GM19467 (cell line): ENCODE data around the gene TMEM115.

Source experiments
- ATAC-seq: cut with Tn5 transposase; IDR thresholded peaks from one replicate; pipeline ENCODE4 v1.9.1; 2021; ENCODE audit warnings: mild to moderate bottlenecking, moderate library complexity; ENCODE audit not compliant: unreplicated experiment

Gene TMEM115

DNA sequence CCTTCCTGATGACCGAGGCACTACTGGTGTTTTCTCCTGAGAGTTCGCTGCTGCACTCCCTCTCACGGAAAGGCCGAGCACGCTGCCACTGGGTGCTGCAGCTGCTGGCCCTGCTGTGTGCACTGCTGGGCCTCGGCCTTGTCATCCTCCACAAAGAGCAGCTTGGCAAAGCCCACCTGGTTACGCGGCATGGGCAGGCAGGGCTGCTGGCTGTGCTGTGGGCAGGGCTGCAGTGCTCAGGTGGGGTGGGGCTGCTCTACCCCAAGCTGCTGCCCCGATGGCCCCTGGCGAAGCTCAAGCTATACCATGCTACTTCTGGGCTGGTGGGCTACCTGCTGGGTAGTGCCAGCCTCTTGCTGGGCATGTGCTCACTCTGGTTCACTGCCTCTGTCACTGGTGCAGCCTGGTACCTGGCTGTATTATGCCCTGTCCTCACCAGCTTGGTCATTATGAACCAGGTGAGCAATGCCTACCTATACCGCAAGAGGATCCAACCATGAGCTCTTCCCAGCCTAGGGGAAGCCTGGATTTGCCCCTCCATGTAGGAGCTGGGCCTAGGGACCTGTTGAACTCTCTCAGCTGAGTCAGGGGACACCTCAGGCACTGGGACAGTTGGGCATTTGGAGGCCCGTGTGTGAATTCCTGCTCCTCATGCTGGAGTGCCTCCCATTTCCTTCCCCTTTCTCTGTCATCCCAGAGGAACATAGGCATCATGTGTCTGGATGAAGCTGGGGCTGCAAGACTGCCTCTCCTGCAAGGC is 5.9 kb downstream of the TMEM115 start:
- no peak for ATAC-seq

DNA sequence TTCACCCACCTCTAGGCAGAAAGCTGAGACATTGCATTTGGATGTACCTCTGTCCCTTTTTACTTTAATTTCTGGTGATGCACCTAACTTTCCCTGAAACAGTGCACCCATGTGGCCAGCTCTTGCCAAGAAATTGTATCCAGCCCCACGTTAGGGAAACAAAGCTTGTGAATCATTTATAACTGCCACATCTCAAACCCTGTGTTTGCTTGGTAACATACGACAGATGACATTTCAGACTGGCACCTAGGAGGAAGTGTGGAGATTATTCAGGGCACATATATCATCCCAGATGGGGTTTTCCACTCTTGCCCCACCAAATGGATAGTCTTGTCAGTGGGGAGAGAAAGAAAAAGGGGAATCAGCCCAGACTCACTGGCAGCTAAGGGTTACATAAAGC is 6.5 kb downstream of the TMEM115 start:
- no peak for ATAC-seq

DNA sequence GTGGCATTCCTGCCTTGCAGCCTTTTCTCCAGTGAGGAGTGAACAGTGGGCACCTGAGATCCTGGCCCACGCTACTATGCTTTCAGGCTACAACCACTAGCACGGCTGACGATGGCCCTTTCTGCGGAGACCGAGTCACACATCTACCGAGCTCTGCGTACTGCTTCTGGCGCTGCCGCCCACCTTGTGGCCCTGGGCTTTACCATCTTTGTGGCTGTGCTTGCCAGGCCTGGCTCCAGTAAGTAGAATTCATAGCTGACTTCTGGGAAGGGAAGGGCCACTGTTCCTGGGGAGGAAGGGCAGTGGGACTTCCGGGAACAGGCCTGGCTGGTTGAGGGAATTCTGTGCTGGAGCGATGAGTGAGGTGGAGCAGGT is 8.0 kb downstream of the TMEM115 start:
- no peak for ATAC-seq

- ATAC-seq: peak; percentile 79
Observed at GRCh38 chr3:50350527-50351322, 8.6 kb downstream of the TMEM115 start, which contains the start of the genes CYB561D2 and NPRL2. Gene CYB561D2 (plus strand): TSS chr3:50350862. CDS start chr3:50351434, 572 bp downstream. Gene NPRL2 (minus strand): TSS chr3:50350775. CDS start chr3:50350652, 123 bp downstream.

- ATAC-seq: no peak
Observed at GRCh38 chr3:50350213-50350526, 9.2 kb downstream of the TMEM115 start.

- ATAC-seq: no peak
Observed at GRCh38 chr3:50347187-50347813, 12.0 kb downstream of the TMEM115 start.

DNA sequence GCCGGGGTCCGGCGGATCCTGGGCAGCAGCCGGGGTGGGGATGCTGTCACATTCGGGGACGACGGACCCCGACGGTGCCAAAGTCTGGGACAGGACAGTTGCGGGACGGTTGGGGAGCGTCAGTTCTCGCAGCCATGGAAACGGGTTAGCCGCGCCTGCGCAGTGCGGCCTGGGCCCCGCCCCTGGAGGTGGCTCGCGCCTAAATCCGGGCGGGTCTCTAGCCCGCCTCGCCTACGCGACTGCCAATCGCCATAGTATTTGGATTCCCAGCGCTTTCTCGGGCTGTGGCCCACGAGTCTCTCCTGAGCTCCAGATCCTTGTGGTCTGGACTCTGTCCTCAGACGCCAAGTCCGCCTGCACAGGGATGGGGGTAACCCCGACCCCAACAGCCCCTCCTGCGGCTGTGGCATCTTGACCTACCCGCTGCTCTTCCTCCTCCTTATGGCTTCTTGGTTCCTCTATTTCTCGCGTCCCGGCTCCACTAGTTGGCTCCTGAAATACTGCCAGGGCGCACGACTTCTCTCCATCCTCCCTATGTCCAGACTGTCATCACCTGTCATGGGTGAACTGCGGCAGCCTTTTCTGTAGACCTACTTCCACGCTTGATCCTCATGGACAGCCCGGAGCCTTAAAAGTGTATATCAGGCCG is 13.6 kb downstream of the TMEM115 start, which contains the start of gene ZMYND10:
ZMYND10 (minus strand) TSS at position 147 of the 649 bp plus-strand sequence. CDS start 153 bp downstream, outside the sequence.
- no peak for ATAC-seq

DNA sequence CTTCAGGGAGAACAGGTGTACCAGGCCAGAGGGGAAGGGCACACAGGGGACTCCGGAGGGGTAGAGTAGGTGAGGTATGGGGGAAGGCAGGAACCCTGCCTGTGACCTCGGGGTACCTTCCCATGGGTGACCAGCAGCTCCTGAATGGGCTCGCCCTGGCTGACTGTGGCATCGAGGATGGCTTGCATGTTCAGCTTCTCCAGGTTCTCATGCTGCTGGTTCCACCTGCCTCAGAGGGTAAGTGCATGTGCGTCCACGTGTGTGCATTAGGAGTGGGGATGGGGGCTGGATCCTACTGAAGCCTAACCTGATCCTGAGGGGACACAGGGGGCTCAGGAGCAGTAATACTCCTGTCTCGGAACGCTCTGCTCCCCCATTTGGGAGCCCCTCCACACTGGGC is 14.3 kb downstream of the TMEM115 start:
- no peak for ATAC-seq

DNA sequence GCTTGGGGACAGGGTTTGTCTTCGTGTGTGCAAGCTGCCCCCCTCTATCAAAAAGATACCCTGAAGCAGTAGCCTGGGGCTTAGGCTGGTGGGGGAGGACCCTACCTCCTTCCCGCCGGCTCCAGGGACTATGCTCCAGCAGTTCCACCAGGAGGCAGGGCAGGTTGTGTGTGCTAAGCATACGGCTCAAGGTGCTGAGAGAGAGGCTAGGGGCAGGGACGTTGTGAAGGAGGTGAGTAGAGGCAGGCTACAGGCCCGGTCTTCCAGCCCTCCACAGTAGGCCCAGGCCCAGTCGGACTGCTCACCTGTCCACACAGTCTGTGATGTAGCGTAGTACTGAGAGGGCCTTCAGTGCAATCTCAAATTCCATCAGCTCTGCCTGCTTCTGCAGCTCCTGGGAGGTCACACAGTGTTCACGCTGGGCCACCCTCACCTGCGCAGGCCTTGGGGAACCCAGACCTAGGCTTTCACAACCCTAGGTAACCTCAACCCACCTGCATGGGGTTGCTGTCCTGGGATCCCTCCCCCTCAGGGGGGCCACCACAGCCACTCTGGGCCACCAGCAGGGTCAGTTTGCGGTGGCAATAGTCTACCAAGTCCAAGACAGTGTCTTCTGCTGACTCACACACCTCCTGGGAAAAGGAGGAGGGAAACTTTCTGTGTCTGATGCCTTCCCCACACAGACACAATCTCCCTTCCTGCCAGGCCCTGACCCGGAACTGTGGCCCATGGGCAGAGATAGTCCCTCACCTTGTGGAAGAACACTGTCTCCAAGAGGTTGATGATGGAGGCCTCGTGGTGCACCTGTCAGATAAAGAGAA is 16.3 kb downstream of the TMEM115 start:
- ATAC-seq: no peak

- no peak for ATAC-seq
Observed at GRCh38 chr3:50341996-50342650, 17.2 kb downstream of the TMEM115 start.

GRCh38 chr3:50341537-50341936 is 17.8 kb downstream of the TMEM115 start:
- no peak for ATAC-seq

DNA sequence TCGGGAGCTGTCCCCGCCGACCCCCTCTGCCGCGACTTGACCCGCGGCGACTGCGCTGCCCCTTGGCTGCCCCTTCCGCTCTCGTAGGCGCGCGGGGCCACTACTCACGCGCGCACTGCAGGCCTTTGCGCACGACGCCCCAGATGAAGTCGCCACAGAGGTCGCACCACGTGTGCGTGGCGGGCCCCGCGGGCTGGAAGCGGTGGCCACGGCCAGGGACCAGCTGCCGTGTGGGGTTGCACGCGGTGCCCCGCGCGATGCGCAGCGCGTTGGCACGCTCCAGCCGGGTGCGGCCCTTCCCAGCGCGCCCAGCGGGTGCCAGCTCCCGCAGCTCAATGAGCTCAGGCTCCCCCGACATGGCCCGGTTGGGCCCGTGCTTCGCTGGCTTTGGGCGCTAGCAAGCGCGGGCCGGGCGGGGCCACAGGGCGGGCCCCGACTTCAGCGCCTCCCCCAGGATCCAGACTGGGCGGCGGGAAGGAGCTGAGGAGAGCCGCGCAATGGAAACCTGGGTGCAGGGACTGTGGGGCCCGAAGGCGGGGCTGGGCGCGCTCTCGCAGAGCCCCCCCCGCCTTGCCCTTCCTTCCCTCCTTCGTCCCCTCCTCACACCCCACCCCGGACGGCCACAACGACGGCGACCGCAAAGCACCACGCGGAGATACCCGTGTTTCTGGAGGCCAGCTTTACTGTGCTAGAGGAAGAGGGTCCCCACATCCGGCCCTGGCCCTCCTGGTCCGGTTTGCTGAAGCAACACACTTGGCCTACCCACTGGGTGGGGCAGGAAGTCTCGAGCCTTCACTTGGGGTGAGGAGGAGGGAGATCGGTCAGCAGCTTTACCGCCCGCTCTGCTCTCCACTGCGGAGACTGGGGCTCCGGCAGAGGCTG is 18.6 kb downstream of the TMEM115 start, which contains the start of gene RASSF1:
RASSF1 (minus strand) TSS at position 389 of the 882 bp plus-strand sequence; CDS start at position 358, 31 bp downstream.
- no peak for ATAC-seq

DNA sequence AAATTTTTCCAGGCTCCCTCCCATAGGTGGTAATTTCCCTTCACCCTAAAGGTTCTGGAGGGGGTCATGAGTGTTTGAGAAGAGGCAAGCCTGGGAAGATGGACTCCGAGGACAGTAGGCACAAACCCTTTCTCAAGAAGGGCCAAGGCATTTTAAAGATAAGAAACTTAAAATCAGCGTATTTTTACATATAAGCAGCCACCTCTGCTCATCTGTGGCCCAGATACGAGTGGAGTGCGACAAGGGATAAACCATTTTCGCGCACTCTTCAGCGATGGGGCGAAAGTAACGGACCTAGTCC is 19.2 kb downstream of the TMEM115 start:
- no peak for ATAC-seq

- ATAC-seq: no peak
Observed at GRCh38 chr3:50339485-50340146, 19.7 kb downstream of the TMEM115 start.

GRCh38 chr3:50338965-50339364 is 20.4 kb downstream of the TMEM115 start:
- ATAC-seq: no peak

DNA sequence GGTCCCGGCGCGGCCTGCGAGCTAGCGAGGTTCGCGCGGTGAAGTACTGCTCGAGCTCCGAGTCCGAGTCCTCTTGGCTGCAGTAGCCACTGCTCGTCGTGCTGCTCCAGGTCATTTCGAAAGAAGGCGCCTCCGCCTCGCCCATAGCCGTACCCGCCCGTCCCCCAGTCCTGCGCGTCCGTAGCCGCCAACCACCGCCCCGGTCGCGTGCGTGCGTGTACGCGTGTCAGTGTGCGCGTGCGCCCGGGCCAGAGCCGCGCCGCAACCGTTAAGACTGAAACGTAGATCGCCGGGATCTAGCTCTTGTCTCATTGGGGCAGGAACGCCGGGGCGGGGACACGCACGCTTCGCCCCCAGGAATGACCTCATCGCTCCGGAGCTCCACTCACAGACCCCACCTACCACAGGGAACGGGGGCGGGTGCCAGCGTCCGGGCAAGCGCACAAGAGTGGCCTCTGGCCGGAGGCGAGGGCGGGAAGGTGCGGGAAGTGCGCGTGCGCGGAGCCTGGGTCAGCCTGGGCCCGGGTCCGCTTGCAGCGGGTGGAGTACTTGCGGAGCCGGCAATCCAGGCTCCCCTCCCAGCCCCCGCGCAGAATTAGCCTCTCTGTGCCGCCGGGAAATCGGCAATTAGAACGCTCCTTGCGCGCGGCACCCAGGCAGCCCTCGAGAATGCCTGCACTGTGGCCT is 22.0 kb downstream of the TMEM115 start:
- ATAC-seq: peak; percentile 68

- peak; percentile 32 for ATAC-seq
Observed at GRCh38 chr3:50336452-50337174, 22.7 kb downstream of the TMEM115 start.
